T1000 (cell line): ENCODE measurements around the gene UTP25.

ENCODE experiments used
- DNase-seq: peaks from one replicate; lab custom pipeline; 2025; ENCODE audit warnings: mixed read lengths; lab: John Stamatoyannopoulos, UW

The UTP25 gene

DNA sequence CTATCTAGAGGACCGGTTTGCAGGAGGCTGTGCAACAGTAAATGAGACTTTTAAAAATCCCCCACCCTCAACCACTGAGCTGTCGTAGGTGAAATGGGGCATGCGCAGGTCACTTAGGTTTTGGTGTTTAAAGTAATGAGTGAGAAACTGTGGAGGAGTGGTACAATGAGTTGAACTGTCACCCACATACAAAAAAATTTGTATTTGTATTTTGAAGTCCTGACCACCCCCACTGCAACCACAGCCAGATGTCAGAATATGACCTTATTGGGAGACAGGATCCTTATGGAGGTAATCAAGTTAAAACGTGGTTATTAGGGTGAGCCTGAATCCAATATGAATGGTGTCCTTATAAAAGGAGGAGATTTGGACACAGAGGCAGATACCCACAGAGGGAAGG lies 20.3 kb upstream of the UTP25 start:
- DNase-seq: no peak

DNA sequence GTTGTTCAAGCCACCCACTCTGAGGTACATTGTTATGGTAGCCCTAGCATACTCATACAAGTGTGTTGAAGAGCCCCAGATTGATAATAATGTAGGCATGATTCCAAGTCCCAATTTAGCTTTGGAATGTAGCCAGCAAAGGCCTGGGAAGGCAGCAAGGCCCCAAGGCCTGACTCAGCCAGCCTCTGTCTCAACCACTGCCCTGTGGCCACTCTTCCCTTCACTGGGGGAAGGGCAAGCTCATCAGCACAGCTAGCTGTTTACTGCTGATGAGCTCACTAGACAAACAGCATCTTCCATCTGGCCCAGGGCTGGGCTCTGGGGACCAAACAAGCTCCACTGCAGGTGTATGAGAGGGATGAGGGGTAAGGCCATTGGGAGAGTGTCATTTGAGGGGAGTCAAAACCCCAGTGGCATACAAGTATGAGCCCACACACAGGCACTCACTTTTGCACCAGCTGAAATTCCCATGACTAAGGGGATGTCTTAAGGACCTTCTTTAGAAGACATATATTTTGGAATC lies 19.7 kb upstream of the UTP25 start:
- peak; percentile 78 for DNase-seq

DNA sequence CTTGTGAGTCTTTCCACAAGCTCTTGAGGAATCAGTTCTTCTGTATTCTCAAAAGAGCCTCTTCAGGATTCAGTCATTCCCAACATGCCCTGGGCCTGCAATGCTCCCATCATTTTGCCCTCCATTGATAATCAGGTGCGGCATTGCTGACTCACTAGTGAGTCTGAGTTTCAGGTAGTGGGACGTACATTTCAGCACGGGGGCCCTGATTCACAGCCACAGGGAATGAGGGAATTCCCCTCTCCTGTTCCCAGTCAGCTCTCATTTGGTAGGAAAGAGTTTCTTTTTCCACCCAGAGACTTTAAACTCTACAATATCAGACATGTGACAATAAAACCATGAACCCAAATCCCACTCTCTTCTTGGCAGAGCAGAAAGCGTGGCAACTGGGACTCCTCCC lies 18.2 kb upstream of the UTP25 start:
- DNase-seq: no peak

DNA sequence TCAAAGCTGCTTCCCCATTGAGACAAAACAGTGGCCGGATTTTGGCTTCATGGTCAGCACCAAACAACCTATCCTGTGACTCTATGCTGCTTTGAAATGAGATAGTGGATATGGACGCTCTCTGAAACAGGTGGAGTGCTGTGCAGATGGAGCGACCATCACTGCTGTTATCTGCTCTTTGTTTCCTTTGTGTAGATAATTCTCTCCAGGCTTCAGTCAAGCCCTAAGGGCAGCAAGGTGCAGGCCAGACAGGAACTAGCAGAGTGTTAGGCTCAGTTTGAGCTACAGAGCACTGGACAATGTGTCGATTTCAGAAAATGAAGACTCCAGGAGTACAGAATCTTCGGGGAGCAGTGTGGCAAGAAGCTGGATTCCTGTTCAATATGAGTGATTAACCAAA lies 17.0 kb upstream of the UTP25 start:
- no peak for DNase-seq

DNA sequence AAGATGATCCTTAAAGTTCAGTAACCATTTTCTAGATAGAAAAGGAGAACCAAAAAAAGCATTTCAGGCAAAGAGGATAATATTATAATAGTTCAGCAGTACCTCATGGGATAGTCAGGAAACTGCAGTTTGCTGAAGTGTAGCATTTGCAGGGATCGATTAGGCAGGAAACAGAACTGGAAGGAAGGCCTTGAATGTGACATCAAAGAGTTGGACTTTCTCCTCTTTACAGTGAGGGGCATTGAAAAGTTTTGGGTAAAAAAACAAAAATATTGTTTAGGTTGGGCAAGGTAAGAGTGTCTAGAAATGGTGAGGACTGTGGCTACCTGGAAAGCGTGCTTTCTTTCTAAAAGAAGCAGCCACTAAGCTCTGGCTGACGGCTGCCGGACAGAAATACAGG lies 13.9 kb upstream of the UTP25 start:
- no peak for DNase-seq

DNA sequence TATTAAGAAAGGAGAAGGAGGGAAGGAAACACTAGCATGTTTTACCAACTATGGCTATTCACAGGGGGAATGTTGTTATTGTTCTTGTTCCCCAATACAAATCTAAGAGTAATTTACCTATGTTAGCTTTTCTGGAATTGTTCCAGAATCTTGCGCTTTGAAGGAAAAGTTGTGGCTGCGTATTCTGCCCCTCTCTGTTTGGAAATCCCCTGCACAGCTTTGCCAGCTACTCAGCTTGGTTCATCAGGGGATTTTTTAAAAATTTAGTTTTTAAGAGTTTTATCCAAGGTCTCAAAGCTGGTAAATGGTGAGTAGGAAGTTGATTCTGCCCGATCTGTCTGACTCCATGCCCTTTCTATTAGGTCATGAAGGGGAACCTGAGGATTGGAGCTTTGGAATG lies 12.3 kb upstream of the UTP25 start:
- no peak for DNase-seq

DNA sequence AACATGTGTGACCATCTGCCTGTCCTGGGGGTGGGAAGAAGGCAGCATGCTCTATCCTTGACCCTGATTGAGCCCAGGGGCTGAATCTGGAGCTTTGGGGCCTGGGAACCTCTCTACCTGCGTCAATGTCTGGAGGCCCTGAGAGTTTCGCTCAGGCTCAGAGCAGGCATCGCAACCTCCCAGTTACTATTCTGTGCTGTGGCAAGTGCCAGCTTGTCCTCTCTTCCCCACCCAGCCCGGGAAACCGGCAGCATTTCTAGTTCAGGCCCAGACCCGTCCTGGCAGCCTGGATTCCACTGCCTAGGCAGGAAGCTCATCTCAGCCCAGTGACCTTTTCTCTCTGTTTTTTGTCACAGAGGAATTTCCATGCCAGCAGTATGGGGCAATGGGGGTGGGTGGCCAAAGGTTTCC lies 11.8 kb upstream of the UTP25 start:
- no peak for DNase-seq

DNA sequence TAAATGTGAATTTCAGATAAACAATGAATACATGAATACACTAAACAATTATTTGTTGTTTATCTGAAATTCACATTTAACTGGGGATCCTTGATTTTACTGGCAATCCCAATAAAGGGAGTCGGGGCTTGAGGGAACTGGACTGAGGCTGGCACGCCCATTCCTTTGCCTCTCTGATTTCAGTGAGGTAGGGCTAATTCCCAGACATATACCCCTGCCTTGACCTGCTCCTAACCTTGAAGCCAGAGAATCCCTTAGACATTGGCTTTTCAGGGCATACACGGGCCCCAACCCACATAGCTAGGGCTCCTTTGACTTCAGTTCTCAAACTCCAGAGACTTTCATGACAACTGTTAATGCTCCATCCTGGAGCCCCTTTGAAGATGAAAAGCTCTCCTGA lies 10.8 kb upstream of the UTP25 start:
- no peak for DNase-seq

DNA sequence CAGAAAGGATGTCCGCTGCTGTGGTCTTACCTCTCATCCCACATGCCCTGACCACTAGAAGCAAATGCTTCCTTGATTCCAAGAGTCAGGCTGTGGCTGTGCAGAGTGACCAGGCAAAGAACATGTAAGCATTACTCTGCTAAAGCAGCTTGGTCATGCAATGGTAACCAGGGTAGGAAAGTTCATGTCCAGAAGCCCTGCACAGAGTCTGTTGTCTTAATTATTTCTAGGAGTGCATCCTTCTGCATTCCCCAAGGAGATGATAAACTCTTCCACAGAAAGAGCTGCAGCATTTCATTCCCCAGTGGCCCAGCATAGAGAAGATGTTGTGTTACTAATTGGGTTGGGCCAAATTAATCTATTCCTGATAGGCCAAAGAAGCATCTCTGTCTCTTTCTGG lies 10.1 kb upstream of the UTP25 start:
- no peak for DNase-seq

DNA sequence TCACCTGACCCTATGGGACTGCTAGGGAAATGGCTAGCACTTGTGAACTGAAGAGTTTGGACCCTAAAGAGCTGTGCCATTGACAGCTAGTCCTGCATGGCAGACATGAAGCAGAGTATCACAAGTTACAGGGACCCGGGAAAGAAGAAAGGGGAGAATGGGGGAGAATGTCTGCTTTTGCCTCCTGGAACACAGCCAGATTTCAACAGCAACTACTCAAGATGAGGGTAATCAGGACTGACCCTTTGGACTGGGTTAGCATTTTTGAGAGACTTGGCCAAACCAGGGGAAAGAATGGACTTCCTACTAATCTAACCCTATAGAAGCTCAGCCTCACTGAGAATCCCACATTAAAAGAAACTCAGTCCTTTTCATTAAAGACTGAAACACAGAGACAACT lies 8.7 kb upstream of the UTP25 start:
- DNase-seq: no peak

DNA sequence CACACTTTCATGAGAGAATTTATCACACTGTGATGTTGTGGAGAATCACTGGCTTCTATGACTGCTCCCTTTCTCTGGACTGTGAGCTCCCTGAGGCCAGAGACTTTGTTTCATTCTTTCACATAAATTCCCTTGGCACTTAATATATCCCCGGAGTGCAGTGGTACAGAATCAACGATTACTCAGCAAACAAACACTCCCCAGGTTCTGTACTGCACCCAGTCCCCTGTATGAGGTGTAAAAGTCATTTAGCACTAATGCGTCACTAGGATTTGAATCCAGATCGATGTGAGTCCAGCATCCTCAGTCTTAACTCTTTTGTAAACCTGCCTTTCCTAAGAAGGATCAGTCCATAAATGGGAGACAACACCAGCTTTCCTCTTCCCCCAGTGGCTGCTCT lies 6.8 kb upstream of the UTP25 start:
- no peak for DNase-seq

DNA sequence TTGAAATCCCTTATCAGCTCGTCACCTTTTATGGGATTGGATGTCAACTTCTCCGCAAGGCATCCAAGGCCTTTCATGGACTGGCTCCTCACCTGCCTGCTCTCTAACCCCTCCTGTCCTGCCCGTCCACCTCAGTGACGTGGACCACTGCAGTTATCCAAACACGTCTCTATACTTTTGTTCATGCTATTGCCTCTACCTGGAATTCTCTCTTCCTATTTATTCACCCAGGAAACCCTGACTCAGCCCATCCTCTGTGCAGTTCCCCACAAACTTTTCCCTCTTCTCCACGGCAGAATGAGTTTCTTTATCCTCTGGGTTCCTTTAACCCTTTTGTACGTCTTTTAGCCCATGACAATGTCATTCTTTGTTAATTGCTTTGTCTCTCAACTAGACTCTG lies 5.1 kb upstream of the UTP25 start:
- DNase-seq: no peak

DNA sequence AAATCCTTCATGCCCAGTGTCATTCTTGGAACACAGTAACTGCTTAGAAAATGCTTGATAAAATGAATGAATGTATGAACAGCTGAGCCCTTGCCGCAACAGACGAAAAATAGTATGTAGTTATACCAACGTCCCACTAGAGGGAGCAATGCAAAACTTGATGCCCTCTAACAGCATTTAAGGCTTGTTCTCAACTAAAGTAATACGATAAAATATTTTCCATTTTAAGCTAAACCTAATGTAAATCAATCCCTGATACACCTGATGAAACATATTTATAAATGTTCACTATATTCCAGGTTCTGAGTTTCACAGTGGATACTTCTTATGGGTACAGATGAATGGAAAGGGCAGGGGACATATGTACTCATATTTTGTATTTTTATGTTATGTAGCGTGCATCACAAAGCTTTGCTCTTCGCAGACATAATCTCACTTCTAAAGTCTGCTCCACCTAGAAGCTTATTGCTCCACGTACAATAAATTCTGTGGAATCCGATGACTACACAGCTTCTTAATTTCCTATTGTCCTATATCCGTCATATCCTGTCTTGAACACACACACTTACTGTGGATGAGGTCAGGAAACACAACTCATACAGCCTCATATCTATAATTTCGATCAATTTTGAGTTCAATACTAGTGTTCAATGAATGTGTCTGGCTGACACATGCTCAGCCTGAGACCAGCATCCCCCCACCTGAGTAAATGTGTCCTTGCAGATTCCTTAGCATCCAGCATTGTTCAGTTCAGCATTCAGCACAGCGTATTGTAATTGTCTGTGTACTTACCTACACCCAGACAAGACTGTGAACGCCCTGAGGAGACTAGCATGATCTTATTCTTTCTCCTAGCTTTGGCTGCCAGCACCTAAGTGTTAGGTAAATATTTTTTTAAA lies 4.4 kb upstream of the UTP25 start:
- no peak for DNase-seq

DNA sequence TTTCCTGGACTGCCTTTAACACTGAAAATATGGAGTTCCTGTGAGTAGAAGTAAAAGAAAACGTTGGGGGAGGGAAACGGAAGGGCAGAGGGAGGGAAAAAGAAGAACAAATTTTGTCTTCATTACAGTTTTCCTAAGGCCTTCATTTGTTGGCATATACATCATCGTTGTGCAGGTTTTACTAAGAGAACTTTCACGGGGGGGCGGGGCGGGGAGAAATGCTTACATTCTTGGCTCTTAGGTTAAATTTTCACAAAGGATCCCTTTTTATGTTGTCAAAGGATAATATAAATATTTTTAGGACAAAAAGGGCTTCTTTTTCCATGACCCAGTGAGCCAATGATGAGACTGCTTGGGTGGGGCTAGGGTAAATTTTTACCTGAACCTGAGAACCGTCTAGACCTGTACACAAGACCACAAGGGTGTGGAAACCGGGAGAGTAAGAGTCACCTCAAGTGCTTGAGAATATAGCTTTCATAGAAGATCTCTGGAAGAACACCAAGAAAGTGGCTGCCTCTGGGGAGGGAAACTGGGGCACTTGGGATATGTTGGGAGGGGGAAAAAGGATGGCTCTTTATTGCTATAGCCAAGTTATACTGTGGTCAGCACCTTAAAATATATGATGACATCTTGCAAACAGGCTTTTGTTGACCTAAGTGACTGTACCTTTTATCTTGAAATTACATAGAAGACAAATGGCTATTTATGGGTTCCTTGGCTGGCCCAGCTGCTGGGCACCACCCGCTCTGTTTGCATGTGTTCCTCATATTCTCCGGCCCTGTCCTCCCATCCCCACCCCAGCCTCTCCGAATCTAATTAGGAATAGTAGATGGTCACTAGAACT lies 2.0 kb upstream of the UTP25 start:
- no peak for DNase-seq

DNA sequence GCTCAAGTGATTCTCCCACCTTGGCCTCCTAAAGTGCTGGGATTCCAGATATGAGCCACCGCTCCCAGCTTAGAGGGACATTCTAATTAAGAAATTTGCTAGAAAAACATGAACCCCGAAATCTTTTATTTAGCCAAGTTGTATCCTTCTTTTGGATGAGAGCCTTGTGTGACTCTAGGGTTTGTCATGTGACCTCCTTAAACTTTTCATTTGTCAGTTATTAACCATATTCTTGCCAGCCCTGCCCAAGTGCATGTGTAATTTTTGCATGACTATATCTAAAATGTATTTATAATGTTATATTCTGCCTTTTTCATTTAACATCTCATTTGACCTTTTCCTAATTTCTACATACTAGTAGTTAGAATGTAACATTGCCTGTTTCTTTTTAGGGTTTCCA lies 1.9 kb downstream of the UTP25 start:
- DNase-seq: no peak

DNA sequence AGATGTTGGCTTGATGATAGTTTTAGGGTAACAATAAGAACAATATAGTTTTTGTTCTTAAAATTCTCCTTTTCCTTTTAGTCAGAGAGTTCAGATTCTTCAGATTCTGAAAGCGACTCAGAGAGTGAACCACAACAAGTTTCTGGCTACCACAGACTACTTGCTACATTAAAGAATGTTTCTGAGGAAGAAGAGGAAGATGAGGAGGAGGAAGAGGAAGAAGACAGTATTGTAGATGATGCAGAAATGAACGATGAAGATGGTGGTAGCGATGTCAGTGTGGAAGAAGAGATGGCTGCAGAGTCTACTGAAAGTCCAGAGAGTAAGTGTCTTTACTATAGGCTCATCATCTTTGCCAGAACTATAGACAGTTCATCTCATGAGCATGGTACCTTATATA lies 3.0 kb downstream of the UTP25 start:
- DNase-seq: no peak

DNA sequence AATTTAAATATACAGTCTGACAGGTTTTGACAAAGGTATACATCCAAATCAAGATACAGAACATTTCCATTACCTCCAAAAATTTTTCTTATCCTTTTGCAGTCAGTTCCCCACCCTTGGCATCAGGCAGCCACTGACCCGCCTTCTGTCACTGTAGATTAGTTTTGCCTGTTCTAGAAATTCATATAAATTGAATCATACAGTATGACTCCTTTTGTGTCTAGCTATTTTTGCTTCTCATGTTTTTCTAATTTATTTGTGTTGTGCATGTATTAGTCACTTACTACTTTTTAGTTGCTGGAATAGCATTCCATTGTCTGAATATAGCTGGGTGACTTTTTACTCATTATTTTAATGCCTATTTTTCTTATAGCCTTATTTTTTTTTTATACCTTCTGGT lies 3.8 kb downstream of the UTP25 start:
- no peak for DNase-seq

DNA sequence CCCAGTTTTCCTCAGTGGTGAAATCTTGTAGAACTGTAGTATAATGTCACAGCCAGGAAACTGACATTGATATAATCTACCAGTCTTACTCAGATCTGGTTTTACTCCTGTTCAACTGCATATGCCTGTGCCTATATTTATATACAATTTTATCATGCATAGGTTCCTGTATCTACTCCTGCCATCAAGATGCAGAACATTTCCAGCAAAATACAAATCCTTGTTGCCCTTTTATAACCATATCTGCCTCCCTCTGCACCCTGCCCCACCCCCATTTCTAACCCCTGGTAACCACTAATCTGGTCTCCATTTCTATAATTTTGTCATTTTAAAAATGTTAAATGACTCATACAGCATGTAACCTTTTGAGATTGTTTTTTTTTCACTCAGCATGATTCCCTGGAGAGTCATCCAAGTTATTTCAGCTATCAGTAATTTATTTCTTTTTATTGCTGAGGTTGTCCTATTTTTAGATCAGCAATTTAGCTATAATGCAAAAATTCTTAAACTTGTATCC lies 8.1 kb downstream of the UTP25 start:
- no peak for DNase-seq

DNA sequence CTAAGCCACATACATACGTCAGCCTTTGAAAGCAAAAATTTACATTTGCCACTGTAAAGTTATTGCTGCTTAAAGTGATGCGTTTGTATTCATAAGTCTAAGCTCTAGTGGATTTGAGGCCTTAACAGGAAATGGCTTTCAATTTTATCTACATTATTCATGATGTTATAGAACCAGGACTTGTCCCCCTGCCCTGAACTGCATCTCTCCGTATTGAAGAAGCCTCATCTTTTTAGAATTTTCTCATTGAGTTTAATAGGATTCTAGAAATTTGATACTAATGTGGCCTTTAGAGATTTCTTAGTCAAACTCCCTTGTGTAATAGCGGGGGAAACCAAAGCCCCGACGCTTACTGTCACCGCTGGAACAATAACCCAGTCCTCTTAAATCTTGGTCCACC lies 9.9 kb downstream of the UTP25 start:
- no peak for DNase-seq

DNA sequence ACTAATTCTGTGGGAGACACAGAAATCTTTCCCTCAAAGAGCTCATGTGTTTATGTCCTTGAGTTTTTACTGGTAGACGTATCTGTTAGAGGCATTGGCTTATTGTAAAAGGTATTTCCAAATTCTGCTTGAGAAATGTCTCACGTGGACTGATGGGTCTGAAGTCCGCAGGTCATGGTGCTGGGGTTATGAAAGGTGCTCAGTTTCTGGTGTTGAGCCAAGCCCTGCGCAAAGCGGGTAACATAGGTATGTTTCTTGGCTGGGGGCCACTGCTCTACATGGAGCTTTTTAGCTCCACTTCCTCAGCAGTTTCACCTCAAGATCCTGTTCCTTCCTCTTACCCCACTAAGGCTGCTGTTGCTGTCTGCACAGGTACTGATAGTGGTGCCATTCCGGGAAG lies 10.8 kb downstream of the UTP25 start:
- DNase-seq: no peak

DNA sequence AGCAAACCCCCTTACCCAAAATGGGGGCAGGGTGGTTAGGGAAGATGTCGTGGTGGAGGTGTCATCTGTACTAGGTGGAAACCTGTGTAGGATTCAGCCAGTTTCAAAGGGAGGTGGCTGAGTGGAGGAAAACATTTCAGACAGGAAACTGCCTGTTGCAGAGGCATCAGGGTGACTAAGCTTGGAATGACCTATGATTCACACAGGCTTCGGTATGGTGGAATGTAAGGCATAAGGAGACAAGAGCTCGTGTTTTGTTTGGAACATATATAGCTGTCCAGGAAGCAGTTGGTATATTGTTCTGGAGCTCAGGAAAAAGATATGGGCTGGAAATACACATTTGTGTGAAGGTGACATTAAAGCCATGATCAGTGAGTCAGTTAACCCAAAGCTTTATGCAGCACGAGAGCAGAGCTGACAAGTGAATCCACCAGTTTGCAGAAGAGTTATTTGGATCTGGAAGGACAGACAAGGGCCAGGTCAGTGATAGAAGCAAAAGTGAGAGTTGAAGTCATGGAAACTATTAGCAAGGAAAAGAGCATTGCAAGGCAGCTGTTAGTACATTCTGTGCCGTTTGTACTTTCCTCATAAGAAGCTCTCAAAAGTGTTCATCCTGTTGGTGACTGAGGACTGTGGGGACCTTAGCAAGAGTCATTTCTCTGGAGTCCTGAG lies 12.2 kb downstream of the UTP25 start:
- DNase-seq: peak; percentile 32

DNA sequence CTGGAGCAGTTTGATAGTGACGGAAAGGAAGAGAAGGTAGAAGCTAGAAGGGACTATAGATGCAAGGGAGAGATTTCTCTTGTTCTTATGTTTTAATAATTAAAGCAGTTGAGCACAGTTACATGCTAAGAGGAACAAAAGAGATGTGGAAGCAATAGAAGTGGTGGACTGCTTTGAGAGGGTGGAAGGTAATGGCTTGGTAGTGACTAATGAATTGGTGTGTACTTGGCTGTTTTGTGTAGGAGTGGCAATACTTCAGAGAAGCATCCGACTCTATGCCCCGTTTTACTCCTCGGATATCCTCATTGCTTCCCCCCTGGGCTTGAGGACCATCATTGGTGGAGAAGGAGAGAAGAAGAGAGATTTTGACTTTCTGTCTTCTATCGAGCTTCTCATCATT lies 12.8 kb downstream of the UTP25 start:
- DNase-seq: no peak
